Measurements from ENCODE around the gene TMEM184B. TPM values are rescaled to one million over a fixed set of nuclear protein-coding genes. Genes with fewer than 3 reads are reported as not detected.

The TMEM184B gene
- 27.5 and 81.4 TPM in 2 replicates for total RNA-seq

DNA sequence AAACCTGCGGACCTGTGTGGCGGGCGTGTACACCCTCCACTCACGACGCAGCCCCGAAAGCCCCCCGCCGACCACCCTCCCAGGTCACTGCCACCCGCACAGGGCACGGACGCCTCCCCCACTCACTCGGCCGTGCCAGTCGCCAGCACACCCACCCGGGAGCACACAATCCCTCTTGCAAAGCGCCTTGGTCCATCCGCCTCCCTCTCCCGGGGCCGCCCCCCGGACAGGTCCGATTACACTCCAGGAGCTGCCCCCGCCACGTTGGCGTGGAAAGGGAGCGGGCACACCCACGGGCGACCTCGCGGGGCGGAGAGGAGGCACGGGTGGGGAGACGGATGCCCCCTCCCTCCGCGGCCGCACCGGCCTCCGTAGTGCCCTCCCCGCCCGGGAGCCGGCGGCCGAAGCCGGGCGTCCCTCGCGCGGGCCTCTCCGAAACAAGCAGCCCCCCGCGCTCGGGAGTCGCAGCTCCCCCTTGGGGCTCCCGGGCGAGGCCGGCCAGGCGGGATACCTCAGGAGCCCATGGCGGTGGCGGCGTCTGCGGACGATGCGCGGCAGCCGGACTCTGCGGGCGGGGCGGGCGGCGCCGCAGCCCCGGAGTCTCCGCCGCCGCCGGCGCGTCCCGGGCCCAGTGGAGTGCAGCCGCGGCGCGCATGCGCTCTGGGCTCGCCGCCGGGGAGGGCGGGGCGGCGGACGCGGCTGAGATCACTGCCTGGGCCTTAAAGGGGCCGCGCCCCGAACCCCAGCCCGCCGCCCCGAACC, at the start of gene TMEM184B:
TMEM184B (minus strand) TSS at position 638 of the 762 bp plus-strand sequence. CDS start 25,049 bp downstream, outside the sequence.

DNA sequence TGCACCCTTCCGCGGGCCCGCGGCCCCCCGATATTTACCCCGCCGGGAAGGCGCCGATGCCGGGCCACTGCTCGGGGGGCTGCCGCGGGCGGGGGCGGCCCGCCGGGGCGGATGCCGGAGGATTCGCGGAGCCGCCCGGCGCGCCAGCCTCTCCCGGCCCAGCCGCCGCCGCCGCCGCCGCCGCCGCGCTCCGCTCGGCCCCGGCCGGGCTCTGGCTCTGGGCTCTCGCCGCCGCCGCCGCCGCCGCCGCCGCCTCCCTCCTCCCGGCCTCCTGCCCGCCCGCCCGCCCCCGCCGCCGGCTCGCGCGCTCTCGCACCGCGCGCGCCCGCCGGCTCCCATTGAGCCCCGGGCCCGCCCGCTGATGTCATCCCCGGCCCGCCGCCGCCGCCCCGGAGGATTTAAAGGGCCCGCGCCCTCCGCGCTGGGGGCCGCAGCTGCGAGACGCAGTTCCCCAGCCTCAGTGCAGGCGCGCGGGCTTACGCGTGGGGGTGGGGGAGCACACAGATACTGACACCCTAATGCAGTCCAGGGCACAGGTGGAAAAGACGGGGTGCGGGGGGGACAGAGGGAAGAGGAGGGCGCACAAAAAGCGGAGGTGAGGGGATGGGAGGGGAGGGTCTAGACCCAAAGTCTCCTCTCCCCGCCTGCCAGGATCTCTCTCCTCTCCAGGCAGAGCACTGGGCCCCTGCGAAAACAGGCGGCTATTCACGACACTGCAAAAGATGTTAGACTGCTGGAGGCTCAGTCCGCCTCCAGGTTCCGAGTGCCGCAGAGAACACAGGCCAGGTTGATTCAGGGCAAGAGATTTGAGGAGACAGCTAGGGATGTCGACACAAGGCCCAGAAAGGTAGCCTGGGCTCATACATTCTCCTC, 44.5 kb upstream of the TMEM184B start, which contains the start of gene CSNK1E:
CSNK1E (minus strand) TSS at position 312 of the 873 bp plus-strand sequence. CDS start 3,276 bp downstream, outside the sequence.

DNA sequence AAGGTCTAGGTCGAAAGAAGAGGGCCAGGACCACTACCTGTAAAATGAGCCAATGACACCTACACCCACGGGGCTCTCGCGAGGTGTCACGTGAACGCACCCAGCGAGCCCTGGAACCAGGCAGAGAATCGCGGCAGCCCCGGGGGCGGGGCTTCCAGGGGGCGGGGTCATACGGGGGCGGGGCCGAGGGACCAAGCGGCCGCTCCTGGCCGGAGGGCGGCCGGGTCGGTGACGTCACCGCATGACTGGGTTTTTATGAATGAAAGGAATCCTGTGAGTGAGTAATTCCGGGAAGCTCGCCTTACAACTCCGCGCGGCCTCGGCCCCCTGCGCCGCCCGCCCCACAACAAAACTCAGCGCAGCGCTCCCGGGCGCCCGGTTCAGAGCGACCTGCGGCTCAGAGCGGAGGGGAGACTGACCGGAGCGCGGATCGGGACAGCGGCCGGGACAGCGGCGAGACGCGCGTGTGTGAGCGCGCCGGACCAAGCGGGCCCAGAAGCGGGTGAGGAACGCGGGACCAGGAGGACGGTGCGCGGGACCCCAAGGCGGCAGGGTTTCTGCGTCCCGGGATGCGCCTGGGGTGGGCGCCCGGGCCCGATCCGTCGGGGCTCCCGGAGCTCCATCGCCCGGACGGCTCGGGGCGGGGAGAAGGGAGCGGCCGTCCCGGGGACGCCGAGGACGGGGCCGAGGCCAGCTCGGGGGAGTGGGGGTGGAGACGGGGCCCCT, 70.9 kb downstream of the TMEM184B start, which contains the start of gene MAFF:
MAFF (plus strand) TSS at position 284 of the 726 bp plus-strand sequence. CDS start 11,860 bp downstream, outside the sequence.

DNA sequence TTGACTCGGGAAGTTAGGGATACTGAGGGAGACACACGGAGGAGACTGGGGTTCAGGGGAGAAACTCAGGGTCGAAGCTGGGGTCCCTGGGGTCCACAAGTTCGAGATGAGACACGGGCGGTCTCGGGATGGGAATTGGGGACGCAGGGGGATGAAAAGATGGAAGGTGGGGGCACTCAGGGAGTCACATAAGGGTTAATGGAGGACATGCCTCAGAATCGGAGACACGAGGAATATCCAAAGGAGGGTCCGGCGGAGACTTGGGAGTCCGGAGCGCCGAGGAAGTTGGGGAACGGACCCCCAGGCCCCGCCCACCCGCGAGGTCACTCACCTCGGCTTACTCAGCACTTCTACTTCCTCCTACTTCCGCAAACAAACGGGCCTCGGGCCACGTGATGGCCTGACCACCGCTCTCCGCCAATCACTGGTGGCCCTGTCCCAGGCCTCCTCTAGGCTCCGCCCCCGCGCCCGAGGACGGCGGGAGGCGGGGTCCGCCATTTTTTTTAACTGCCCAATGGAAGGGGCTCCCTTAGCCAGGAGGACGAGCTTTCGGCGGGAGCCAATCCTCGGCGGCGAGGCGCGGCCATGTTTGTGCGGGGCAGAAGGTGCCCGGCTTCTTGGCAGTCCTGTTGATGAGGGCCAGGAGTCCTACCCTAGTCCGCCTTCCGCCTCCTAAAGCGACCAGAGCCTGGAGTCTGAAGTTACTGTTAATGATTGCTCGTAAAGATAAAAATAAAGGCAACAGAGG, 91.2 kb downstream of the TMEM184B start, which contains the start of gene PLA2G6:
PLA2G6 (minus strand) TSS at position 378 of the 748 bp plus-strand sequence. CDS start 12,404 bp downstream, outside the sequence.

Small RNA genes within 50 kb of the gene (small RNA-seq; reads per million reads assigned to genes)
- not detected for gene RF00017
- not detected for gene RN7SL704P

Other genes starting within 250 kb of the TMEM184B start
- 20.0 and 26.4 TPM in 2 replicates for gene PICK1, start 215.6 kb downstream of the TMEM184B start, total RNA-seq
- 0.76 and 1.2 TPM in 2 replicates for gene SLC16A8, start 188.8 kb downstream of the TMEM184B start, total RNA-seq
- gene BAIAP2L2, start 162.3 kb downstream of the TMEM184B start, total RNA-seq: under 0.01 TPM in 1 of 2 replicates, not detected in the other
- 17.4 and 48.3 TPM in 2 replicates for gene PLA2G6, start 91.2 kb downstream of the TMEM184B start, total RNA-seq
- gene MAFF, start 71.0 kb downstream of the TMEM184B start, total RNA-seq: 6.7 and 8.2 TPM in 2 replicates
- 111 and 139 TPM in 2 replicates for gene CSNK1E, start 44.4 kb upstream of the TMEM184B start, total RNA-seq
- not detected in 2 replicates for gene KCNJ4, start 182.2 kb upstream of the TMEM184B start, total RNA-seq
- gene KDELR3, start 195.1 kb upstream of the TMEM184B start, total RNA-seq: 67.5 and 126 TPM in 2 replicates
- 590 and 771 TPM in 2 replicates for gene DDX17, start 233.3 kb upstream of the TMEM184B start, total RNA-seq

Measured in placental epithelial cell (primary cell).